Measurements from ENCODE around the gene ELMO1.

ELMO1 gene

DNA sequence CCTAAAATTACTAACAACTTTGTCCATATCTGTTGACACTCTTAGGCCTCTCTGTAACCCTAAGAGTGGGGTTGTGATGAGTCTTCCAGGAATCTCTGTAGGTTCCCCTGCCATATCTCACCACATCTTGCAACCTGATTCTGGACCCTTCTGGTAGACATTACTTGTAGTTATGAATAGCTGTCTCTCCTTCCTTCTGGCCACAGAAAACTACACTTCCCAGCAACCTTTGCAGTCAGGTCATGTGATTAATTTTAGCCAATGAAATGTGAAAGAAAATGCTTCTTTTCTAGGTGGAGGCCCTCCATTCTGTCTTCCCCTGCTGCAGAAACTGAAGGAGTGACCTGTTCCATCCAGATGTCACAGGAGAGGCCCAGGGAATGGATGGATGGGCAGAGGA lies 576.8 kb downstream of the ELMO1 start:
- no peak for DNase-seq (ENCODE audit: low spot score)

DNA sequence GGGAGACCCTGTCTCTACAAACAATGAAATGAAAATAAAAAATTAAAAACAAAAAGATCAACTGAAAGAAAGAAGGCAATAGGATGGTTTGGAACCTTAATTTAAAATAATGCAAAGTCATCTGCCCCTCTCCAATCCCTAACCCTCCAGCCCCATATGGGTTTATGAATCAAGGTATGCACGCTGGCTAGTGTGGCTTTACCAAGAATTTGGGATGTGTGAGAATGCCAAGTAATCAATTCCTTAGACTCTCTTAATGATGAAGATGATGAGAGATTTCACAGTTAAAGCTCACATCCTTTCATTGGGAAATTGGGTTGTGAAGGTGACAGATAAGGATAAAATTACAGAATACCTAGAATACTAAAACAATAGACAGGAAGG lies 577.3 kb downstream of the ELMO1 start:
- no peak for DNase-seq (ENCODE audit: low spot score)

DNA sequence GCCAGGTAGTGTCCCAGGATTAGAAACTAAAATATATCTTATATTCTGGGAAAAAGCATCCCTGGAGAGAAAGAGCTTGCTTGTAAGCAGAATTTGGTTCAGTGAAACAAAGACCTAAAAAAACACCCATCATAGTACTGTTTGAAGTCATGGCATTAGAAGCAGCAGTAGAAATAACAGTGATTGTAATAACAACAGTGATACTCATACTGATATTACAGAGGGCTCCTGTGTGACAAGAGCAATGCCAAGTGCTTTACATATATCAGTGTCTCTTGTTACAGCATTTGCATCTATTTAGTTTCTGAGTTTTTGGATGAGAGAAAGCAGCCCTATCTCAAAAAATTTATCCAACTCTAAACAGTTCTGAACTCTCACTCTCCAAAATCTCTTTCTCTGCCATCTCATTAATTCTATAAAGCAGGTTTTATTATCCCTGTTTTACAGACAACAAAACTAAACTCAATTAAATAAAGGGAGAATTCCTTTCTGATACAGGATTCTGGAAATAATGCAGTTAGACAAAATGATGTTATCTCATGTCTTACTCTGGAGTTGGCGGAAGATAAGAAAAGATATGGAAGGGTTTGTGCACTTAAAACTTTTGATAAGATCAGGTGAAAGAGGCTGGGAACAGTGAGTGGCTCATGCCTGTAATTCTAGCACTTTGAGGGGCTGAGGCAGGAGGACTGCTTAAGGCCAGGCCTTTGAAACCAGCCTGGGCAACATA lies 577.9 kb downstream of the ELMO1 start:
- DNase-seq (ENCODE audit: low spot score), result no peak

DNA sequence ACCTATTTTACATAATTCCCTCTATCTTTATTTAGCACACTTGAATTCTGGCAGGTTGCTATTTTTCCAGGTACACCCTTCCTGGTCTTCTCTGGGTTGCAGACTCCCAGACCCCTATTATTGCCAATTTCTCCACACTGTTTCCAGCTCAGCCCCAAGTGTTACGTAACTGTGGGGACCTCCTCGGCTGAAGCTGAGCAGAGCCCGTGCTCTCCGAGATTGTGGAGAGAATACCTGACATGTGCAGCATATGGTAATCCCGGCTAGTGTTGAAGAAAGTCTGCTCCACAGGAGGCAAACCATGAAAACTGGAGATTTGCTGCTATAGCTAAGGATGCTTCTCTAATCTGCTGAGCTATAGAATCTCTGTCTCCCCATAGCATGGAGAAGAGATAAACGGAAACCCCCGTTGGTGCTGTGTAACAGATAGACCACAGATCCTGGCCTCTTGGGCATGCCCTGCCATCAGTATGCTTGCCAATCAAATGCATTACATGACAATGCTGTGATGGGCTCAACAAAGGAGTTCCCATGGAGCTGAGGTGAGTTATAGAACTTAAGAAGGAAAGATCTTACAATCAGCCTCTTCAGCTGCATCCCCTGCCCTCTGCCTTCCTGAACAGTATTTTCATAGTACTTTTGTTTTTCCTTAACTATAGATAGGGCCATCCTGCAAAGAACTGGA lies 579.8 kb downstream of the ELMO1 start:
- DNase-seq (ENCODE audit: low spot score), result no peak

DNA sequence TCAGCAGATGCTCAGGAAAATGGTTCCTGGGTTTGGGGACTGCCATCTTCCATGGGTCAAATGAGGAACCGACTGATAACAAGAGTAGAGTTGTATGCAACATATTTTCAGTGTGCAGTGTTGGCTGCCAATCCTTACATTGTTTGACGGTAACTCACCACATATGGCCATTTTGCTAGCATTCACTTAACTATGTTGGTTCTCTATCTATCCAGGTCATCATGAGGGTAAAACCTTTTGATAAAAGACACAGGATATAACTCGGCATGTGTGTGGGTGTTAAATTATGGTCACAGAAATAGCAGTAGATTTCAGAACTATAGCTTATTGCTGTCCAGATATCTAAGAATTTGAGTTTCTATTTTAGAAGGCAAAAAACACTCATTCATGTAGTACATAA lies 583.6 kb downstream of the ELMO1 start:
- no peak for DNase-seq (ENCODE audit: low spot score)

DNA sequence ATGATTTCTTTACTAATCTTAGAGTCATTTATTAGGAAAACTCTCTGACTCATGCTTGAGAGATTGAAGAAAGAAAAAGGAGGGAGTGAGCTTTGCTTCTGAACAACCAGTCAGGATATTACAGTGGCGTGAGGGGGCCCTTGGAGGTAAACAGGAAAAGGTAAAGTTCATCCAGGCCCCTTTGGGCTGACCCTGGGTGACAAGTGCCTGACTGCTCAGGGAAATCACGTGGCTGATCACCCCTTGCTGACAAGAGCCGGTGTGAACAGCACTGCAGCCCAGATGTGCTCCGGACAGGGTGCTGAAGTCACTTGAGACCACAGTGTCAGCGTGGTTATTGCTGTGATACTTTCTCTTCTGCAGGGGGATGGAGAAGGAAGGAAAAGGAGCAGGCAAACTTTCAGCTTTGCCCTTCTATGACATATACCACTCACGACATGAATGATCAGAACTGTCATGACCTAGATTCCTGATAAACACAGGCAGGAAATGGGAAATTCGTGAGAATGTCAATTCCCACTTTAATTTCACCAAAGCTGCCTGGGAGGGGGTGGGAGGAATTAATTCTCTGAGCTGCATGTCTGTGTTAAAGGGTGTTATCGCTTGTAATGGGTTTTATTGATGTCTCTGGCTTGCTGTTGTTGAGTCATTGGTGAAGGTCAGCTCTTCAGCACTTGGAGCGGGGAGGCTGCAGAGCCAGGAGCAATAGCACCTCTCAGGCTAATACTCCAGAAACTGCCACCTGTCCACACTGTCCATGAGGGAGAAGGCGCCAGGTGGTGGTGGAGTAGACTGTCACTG lies 584.6 kb downstream of the ELMO1 start:
- DNase-seq (ENCODE audit: low spot score), result no peak

DNA sequence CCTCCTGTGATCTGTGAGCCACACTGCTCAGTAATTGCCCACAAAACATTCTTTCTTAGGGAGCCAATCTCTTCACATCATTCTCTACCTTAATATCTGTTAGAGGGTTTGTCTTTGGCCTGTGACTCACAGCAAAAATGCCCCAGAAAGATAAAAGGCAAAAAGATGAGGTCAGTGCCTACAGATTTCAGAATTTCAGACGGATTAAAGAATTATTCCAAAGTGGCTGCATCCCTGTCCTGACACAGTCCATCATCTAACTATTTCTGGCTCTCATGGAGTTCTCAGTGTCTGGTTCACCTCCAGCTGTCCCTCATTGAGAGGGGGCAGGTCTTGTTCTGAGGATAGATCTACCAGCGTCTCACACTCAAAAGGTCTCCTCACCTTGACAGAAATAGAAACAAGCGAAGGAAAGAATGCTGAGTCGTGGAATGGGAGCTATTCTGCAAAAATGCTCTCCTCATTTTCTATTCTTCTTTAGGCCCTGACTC lies 585.8 kb downstream of the ELMO1 start:
- no peak for DNase-seq (ENCODE audit: low spot score)

DNA sequence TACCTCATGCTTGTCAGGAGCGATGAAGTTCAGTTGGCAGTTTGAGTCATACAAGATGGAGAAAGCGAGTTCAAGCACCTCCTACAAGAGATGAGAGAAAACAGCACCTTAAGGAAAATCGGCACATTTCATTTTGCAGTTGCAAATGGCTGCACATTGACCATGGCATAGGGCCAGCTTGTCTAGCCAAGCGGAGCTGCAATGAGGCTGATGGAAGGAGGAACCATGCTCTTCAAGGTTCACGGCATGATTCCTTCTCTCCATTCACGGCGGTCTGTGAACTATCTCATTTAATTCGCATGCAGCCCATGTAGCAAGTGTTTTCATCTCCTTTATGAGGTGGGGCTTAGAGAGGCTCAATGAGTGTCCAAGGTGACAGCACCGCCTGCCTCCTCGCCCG lies 587.0 kb downstream of the ELMO1 start:
- no peak for DNase-seq (ENCODE audit: low spot score)

DNA sequence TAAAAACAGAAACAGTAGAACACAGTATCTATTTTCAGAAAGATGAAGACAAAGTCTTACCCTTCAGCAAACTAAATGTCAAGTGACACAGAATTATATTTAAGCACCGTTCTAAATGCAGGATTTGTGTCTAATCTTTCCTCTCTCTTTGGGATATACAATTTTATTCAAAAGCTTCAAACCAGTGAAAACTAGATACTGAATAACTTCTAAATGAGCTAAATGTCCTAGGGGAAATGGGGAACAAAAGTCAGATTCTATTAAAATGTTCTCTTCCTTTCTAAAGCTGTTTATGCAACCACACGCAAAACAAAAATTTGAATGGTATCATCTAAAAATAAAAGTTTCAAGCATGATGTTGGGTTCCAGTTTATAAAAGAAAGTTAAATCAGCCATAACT lies 588.0 kb downstream of the ELMO1 start:
- no peak for DNase-seq (ENCODE audit: low spot score)

DNA sequence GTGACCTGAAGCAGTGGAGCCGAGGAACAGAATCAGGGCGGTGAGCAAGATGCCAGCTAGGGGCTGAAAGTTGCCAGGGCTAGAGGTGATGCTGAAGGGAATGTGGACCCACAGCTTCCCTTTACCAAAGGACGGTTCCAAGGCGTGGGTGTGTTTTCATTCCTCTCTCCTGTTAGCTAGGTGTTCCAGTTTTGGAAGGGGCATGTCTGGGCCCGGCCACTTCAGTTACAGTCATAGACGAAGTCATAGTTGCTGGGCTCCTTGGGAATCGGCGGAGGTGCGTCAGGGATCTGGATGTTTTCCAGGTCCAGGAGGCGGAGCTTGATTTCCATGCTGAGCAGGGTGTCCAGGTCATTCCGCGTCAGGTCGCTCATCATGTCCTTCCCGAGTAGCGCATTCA lies 593.3 kb downstream of the ELMO1 start:
- no peak for DNase-seq (ENCODE audit: low spot score)

DNA sequence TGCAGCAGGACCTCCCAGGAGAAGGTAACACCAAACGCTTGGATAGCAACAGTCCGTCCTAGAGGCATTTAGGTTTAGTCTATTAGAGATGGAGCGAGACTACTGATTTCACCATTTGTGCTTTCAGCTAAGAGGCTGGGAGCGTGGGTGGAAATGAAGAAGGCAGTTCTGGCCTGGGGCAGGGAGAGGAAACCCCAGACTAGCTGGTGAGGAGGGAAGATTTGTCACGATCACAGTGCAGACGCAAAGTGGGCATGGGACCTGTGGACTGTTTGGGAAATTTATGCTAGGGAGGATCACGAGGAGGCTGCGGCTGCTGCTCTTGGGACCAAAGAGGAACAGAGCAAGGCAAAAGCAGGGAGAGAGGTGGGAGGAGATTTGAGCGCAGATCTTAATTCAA lies 594.0 kb downstream of the ELMO1 start:
- DNase-seq (ENCODE audit: low spot score), result no peak

DNA sequence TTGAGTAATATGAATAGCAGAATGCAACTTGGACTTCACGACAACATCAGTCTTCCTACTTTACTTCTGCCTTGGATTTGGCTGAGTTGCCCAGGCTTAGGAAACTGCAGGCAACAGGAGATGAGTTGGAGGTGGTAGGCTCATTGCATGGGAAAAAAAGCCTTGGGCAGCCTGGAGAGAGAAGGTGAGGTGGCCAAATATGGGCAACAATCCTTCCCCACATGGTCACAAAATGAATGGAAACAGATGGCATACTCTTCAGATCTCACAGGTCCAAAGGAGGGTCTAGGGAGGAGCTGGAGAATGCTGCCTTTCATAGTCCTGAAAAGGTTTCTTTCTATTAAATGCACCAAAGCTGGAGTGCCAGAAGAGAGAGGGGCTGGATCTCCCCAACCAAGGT lies 595.7 kb downstream of the ELMO1 start:
- DNase-seq (ENCODE audit: low spot score), result no peak

DNA sequence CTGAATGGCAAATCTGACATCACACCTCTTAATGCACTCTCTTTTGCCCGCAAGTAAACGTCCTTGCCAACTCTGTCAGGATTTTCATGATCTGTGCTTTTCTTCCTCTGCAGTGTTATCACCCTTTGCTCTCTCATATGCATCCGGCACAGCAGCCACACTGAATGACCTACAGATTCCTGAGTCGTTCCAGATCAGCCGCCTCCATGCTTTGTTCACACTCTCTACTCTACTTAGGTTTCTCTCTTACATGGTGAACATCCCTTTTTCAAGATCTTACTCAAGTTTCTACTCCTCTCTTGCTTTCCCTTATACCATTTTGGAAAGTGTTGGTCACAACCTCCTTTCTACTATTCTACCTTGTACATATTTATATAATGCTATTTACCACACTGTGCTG lies 596.6 kb downstream of the ELMO1 start:
- DNase-seq (ENCODE audit: low spot score), result no peak

DNA sequence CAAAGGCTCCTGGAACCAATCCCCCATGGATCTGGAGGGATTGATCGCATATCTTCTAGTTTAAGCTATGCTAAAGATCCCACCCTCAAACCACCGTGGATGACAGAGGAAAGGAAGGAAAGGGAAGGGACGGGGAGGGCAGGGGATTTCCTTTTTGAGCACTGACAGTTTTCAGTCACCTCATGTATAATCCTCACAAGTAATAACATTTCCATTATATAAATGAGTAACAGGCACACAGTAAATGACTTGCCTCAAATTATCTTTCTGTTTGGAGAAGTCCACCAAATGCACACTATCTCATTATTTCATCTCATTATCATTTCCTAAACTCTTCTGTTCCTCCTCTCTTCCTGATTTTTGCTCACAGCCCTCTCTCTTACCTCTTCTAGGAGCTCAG lies 597.3 kb downstream of the ELMO1 start:
- no peak for DNase-seq (ENCODE audit: low spot score)

DNA sequence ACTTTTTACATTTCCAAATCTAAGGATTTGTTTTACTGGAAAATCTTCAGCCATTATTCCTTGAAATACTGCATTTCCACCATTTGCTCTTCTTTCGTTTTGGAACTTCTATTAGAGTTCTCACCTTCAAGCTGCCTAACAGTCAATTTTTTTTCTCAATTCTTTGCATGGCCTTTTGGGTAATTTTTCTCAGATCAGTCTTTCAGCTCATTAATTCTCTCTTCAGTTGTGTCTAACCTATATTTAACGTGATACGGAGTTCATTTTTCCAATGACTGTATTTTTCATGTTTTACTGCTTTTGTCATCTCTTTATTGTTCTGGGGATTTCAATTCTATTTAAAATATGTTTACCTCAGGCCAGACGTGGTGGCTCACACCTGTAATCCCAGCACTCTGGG lies 600.7 kb downstream of the ELMO1 start:
- DNase-seq (ENCODE audit: low spot score), result no peak

DNA sequence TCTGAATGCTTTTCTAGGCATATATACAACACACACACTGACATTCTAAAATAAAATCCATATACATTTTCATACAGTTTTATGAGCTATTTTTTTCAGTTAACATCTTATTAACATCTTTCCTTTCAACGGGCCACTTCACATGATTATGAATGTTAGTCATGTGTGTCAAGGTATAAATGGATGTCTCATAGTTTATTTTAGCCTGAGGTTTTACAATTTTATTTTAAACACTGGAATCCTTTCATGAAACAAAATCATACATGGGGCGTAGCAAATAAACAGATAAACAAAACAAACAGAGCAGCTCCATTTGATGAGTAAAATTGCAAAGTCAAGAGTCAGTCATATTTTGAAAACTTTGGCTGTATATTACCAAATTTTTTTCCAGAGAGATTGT lies 604.3 kb downstream of the ELMO1 start:
- no peak for DNase-seq (ENCODE audit: low spot score)

DNA sequence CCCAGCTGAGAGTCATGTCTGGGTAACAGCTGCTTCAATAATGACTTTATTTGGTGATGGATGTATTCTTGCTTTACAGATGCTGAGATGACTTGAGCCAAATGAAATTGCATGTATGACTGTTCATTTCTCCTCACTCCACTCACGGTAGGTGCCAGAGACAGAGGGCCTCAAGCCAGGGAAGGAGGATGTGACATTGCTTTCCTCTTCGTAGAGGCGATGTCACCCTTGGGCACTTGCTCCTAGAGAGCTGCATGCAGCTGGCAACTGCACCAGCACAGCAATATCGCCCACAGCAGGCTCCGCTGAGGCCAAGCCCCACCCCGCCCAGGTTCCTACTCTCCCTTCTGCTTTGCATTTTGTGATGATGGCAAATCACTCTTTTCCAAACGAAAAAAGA lies 607.8 kb downstream of the ELMO1 start:
- DNase-seq (ENCODE audit: low spot score), result no peak

DNA sequence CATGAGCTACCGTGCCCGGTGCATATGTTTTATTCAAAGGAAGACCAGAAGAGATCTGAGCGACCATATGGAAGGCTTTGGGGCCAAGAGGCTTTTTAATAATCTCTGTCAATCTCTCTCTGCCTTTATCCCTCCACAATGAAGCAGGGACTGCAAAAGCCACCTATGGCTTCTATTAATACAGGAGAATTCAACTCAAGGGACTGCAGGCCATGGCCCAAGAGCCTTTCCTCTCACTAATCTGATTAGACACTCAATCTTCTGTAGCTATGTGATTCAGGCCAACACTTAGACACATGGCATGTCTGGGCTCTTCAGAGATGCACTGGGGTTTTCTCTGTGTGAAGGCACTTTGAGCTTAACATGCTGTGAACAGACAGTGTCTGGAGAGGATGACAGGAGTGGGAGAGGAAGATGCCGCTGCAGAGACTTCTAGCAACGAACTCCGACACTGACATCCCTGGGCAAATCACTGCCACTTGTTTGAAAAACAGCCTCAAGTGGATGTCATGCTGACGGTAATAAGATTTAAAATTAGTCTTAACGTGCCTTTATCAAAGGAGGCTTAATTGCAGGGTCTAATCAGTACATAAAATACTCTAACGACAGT lies 609.9 kb downstream of the ELMO1 start:
- no peak for DNase-seq (ENCODE audit: low spot score)

DNA sequence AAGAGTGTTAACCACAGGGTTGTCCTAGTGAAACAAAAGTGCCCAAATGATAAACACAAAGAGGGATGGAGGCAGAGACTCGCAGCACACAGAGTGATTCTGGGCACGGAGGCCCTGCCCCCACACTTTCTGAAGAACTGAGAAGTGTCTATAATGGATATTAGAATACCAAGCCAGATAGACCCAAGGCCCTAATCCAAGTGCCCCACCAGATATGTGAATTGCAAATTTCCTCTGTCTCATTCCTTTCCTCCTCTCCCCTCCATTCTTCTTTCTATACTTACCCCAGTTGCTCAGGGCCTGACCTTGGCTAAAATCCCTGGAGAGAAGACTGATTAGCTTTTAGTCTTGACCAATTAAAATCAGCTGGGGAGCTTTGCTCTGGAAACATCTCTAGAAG lies 617.6 kb downstream of the ELMO1 start:
- DNase-seq (ENCODE audit: low spot score), result no peak

DNA sequence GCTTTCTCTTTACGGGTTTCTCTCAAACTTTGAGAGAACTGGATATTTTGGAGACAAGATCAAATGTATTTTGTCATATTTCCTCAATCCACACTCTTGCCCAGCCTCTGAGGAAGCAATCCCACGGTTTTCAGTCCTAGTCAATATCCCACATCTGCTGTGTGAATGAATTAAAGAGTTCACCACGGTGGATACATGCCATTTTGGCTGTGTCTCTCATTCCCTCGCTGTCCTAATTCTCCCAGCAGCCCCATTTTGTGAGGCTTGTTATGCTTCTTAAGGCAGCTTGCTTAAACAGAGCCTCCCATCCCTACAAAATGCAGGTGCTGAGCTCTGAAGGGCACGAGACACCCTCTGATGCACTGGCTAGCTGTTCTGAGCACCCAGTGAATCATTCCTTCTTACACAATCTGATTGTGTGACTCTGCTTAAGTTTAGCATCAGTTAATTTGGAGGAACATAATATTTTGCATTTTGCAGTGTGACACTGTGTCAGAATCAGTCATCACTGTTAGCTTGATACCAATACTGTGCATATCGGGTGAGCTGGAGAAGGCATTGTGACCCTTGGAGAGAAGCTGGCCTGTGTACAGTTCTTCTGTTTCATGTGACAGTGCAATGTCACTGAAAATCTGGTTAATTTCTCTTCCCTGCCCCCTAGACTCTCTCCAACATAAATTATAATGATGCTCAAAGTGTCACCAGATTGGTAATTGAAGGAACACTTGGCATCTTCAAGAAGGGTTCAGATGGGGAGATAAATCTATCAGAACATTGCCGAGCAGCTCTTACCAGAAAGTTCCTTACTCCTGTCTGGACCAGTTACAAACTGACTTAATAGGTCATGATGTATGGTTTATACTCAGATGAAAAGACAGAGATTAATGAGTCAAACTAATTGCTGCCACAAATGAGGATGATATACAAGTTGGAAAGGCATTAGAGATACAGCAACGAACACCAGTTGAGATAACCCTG lies 620.6 kb downstream of the ELMO1 start:
- peak; percentile 28 for DNase-seq (ENCODE audit: low spot score)

DNA sequence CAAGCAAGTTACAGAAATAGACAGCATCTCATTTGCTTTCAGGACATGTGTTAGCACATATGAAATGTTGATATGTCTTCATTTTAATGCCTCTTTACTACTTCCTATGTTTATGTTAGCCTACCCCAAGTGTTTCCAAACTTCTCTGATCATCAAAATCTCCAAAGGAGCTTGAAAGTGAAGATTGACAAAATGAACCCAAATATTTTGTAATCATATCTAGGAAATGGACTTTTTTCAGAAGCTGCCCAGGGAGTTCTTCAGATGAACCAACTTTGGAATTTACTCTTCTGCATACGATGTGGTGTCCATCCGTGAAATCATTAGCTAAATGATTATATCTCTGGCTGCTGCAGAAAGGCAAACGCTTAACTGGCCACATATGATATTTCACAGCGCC lies 623.2 kb downstream of the ELMO1 start:
- no peak for DNase-seq (ENCODE audit: low spot score)

Data from RKO (cell line).